HEK293 (cell line): ENCODE data around the gene MLX.

Source experiments
- ZNF311 ChIP-seq: fragments of 450-650 bp; formaldehyde crosslinking; IDR thresholded peaks from 2 replicates; pipeline ENCODE4 v1.5.1; 2017; ENCODE audit warnings: missing biosample characterization, missing genetic modification characterization, borderline replicate concordance
- TF ChIP-seq, protein P1 (sequence below): fragments of 450-650 bp; formaldehyde crosslinking; IDR thresholded peaks from 2 replicates; pipeline ENCODE4 v1.5.1; 2016; ENCODE audit warnings: missing biosample characterization, missing genetic modification characterization

DNA sequence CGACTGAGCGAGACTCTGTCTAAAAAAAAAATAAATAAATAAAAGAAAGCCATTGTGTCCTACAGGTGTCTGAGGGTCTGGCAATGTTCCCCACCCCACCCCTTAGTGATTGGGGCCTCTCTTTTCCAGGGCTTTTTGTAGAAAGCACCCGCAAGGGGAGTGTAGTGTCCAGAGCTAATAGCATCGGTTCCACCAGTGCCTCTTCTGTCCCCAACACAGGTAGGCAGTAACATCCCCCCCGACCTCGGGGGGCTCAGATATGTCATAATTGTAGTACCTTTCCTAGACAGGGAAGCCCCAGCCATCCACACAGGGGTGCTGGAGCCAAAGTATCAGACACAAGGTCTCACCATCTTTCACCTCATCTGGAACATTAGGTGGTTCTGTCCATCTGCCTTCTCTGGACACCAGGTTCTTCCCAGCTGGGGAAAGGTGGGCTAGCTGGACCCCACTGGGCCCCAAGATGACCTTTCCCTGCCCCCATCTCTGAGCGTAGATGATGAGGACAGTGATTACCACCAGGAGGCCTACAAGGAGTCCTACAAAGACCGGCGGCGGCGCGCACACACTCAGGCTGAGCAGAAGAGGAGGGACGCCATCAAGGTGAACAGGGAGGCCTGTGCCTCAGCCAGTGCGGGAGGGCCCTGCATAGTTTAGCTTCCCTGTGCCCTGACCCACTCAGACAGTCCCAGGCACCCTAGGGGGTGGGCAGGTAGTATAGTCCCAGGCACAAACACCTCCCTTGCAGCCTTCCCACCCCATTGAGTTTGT, 1.6 kb downstream of the MLX start:
- TF ChIP-seq ZNF311: no peak
- TF ChIP-seq, protein P1, sequence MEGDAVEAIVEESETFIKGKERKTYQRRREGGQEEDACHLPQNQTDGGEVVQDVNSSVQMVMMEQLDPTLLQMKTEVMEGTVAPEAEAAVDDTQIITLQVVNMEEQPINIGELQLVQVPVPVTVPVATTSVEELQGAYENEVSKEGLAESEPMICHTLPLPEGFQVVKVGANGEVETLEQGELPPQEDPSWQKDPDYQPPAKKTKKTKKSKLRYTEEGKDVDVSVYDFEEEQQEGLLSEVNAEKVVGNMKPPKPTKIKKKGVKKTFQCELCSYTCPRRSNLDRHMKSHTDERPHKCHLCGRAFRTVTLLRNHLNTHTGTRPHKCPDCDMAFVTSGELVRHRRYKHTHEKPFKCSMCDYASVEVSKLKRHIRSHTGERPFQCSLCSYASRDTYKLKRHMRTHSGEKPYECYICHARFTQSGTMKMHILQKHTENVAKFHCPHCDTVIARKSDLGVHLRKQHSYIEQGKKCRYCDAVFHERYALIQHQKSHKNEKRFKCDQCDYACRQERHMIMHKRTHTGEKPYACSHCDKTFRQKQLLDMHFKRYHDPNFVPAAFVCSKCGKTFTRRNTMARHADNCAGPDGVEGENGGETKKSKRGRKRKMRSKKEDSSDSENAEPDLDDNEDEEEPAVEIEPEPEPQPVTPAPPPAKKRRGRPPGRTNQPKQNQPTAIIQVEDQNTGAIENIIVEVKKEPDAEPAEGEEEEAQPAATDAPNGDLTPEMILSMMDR (tag by site-specific recombination): no peak
